NB4 (cell line): ENCODE data around the gene GPBP1.

Experiments
- DNase-seq: peaks from one replicate; pipeline ENCODE4 v3.0.0; 2010; ENCODE audit warnings: low read depth
- H3K4me3 ChIP-seq: one replicate; pipeline ENCODE4 v1.5.1; 2011; ENCODE audit warnings: mild to moderate bottlenecking, low read depth, low read length, moderate library complexity
- CTCF ChIP-seq: IDR thresholded peaks from one replicate; pipeline ENCODE4 v1.5.1; 2012; ENCODE audit warnings: low read depth, low read length
- MAX ChIP-seq: IDR thresholded peaks from 2 replicates; pipeline ENCODE4 v1.6.1; 2011; ENCODE audit warnings: low read depth, low read length
- MYC ChIP-seq: IDR thresholded peaks from 2 replicates; pipeline ENCODE4 v1.6.1; 2011; ENCODE audit warnings: low read depth, low read length
- POLR2A ChIP-seq: IDR thresholded peaks from 2 replicates; pipeline ENCODE4 v1.6.1; 2011; ENCODE audit warnings: mild to moderate bottlenecking; ENCODE audit not compliant: insufficient read length; ENCODE audit errors: extremely low read depth

Gene GPBP1

GRCh38 chr5:57209316-57210040, 35.6 kb downstream of the GPBP1 start:
- TF ChIP-seq MYC: no peak
- no peak overlapping the region for H3K4me3 ChIP-seq
- DNase-seq: peak; percentile 54

GRCh38 chr5:57210633-57211032, 36.8 kb downstream of the GPBP1 start:
- no peak for TF ChIP-seq CTCF
- TF ChIP-seq MYC: no peak
- TF ChIP-seq MAX: no peak
- no peak for TF ChIP-seq POLR2A
- DNase-seq: no peak
- no peak overlapping the region for H3K4me3 ChIP-seq

GRCh38 chr5:57211039-57211438, 37.2 kb downstream of the GPBP1 start:
- TF ChIP-seq POLR2A: no peak
- TF ChIP-seq MAX: no peak
- no peak for TF ChIP-seq CTCF
- TF ChIP-seq MYC: no peak
- no peak overlapping the region for H3K4me3 ChIP-seq
- DNase-seq: no peak

GRCh38 chr5:57215629-57216195, 41.9 kb downstream of the GPBP1 start:
- H3K4me3 ChIP-seq: no peak overlapping the region
- no peak for TF ChIP-seq CTCF
- TF ChIP-seq MYC: no peak
- no peak for TF ChIP-seq POLR2A
- TF ChIP-seq MAX: no peak
- DNase-seq: no peak

- TF ChIP-seq MAX: no peak
- TF ChIP-seq POLR2A: no peak
- DNase-seq: no peak
- H3K4me3 ChIP-seq: no peak overlapping the region
Observed at GRCh38 chr5:57216714-57217113, 42.9 kb downstream of the GPBP1 start.

- H3K4me3 ChIP-seq: no peak overlapping the region
- TF ChIP-seq MAX (no peak), MYC (no peak), POLR2A (no peak), CTCF (no peak)
- DNase-seq: no peak
Observed at GRCh38 chr5:57219386-57219785, 45.5 kb downstream of the GPBP1 start.
